ENCODE data around the gene C13orf46.
A peak's percentile ranks its signal among the peaks of the same experiment; 100 is the strongest.

C13orf46 gene

DNA sequence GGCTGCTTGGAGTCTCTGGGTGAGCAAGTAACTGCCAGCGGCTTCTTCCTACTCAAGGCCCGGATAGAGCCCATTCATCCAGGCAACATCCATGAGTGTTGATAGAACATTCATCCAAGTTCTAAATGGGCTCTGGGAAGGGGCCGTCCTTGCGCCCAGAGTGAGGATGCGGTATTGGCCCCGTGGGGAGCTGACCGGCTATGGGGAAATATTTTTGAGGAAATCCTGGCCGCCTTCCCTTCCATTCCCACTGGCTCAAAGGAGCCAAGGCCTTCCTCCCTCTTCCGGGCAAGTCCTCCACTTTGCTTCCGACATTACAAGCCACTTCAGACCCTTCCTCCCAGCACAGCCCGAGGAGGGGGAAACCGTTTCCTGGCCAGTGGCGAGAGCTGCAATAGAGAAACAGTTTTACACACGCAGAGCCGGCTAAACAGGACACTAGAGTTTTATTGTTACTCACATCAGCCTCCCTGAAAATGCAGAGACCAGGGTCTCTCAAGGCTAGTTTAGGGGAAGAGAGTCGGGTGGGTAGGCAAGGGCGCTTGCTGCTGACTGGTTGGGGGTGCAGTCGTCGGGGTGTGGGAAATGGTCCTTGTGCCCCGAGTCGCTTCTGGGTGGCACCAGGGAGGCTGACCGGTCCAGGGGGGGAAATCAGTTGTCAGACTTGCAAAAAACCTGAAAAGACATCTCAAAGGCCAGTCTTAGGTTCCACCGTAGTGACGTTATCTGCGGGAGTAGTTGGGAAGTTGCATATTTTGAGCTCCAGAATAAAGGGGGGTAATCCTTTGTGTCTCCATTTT lies 37.5 kb downstream of the C13orf46 start:
- no peak for DNase-seq

DNA sequence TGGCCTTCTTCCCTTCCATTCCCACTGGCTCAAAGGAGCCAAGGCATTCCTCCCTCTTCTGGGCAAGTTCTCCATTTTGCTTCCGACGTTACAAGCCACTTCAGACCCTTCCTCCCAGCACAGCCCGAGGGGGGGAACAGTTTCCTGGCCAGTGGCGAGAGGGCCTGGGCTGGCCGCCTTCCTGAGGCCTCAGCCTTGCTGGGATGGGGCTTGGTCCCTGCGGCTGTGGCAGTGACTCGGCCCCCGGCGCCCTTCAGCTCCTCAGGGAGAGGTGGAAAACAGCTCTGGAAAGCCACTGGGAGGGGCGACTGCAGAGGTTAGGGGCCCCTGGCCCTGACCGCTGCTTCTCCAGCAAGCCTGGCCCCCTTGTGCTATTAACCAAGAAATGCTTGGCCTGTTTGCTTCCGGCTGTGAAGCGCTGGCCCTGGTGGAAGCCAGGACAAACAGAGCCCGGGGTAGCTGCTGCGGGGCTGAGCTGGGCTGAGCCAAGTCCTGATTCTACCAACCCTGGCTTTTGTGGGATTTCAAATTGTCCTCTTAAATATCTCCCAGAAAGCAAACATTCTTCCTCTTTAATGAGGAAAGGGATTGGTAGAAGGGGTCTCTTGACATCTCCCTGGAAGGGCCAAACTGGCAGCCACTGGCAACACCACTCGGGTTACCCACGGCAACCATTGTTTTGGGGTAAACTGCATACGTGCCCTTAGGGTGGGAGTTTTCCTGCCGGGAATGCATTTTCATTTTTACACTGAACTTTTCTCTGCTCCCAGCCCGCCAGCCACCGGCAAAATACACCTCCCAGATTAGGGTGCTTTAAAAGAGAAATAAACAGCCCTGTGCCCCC lies 38.7 kb downstream of the C13orf46 start:
- DNase-seq: no peak

DNA sequence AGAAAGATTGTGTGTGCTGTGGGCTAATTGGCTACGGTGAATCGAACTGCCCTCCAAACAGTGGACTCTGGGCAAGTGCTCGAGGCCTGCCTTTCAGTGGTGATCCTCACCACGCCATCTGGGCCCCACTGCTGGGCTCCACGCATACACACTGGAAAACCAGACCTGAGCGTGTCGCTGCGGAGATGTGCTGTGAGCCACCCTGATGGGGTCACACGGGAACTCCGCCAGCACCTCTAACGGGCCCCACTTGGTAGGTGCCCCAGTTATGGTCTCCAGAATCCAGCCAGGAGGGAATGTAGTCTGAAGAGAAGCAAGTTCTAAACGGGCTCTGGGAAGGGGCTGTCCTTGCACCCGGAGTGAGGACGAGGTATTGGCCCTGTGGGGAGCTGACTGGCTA lies 39.3 kb downstream of the C13orf46 start:
- no peak for DNase-seq

DNA sequence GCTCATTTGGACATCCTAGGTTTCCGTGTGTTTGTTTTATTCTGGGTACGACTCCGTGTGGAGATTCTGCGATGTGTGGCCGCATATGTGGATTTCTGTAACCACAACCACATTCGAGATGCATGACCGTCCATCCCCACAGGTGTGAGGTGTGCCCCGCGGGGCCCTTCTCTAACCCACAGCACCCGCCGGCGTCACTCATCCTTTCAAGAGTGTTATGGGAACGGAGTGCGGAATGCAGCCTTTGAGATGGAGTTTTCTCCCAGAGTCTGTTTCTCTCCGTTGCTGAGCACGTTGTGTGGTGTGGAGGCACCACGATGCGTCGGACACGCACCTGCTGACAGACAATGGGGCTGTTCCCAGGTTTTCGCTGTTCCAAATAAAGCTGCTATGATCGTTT lies 40.0 kb downstream of the C13orf46 start:
- DNase-seq: no peak

DNA sequence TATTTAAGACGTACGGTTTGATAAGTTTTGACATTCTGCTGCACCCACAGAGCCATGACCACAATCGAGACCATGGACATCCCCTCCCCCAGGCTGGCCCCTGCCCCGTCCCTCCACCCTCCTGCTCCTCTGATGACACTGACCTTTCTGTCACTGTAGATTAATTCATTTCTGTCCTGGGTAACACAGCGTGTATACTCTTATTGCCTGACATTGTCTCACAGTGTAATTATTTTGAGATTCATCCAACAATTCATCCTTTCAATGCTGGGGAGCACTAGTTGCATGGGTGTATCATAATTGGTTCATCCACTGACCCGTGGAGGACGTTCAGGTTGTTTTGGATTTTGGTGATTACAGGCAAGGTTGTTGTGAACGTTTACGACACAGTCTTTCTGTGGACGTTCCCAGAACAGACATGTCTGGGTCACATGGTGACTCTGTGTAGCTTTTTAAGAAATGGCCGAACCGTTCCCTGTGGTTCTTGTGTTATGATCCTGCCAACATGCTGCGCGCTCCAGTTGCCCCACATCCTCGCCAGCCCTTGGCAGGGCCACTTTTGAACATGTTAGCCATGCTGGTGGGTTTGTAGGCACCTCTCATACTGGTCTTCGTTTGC lies 41.9 kb downstream of the C13orf46 start:
- no peak for DNase-seq

DNA sequence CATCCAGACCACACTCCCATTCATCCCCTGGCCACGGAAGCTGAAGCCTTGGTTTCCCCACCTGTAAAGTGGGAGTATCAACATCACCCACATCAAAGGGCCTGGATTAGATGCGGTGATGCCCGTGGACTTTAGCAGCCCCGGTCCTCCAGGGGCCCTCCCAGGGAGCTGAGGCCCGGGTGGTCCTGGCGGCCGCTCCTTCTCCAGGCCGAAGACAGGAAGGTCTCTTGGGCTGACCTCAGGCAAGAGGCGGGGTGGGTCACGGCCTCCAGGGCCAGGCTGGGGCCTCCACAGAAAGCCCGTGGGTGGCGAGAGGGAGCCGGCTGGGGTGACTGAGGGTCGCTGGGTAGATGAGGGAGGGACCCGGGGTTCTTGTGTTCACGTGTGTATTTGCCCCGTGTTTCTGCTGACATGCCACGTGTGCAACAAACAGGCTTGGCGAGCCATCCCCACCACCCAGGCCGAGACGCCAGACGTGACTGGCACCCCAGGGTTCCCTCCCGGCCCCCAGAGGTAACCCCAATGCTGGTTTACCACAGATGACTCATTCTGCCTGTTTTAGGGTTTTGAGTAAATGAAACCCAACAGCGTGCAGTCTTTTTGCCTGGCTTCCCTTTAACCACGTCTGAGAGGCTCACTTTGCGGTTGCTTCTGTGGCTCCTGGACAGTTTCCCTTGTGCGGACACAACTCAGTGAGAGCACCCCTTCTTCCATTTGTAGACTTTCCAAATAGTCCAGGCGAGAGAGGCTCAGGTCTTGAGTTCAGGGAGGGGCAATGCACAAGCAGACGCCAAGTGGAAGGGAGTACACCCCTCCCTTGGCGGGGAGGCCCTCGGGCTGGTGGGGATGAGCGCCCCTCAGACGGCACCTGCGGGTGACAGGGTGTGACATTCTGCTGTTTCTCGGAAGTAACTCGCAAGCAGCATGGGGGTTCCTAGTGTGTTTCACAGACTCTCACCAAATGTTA lies 42.9 kb downstream of the C13orf46 start:
- peak; percentile 61 for DNase-seq

DNA sequence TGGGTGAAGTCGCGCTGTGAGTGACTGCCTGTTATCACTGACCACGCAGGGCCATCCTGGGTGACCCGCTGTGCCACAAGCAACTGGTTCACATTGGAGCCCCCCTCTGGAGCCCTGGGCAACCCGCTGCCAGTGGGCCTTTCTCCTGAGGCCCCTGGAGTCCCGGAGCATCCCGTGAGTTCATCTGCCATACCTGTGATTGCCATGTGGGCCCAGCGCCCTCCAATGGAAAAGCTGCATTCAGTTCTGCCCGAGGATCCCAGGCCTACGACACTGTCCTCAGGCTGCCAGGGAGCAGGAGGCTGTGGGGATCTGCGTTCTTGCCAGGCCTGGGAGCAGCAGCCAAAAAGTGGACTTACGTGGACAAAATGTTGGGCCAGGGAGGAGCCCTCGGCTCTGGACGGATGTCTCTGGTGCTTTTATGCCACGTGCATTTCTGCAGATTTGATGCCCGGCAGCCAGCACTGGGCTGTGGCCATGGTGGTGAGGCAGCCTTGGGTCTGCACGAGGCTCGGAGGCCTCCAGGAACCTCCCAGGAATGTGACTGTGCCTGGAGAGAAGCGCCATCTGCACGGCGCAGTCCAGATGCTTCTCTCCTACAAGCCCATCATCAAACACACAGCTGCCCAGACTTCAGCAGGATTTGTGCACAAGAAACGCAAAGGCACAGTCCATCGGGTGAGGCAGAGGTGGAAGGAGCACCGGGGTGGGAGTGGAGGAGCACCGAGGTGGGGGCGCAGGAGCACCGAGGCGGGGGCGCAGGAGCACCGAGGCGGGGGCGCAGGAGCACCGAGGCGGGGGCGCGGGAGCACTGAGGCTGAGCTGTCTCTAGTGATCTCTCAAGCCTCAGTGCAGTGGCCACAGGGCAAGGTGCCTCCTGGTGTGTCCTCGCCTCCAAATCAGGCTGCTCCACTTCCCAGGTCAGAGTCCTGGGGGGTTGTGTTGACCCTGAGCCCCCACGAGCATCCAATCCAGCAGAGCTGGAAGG lies 44.0 kb downstream of the C13orf46 start:
- no peak for DNase-seq

DNA sequence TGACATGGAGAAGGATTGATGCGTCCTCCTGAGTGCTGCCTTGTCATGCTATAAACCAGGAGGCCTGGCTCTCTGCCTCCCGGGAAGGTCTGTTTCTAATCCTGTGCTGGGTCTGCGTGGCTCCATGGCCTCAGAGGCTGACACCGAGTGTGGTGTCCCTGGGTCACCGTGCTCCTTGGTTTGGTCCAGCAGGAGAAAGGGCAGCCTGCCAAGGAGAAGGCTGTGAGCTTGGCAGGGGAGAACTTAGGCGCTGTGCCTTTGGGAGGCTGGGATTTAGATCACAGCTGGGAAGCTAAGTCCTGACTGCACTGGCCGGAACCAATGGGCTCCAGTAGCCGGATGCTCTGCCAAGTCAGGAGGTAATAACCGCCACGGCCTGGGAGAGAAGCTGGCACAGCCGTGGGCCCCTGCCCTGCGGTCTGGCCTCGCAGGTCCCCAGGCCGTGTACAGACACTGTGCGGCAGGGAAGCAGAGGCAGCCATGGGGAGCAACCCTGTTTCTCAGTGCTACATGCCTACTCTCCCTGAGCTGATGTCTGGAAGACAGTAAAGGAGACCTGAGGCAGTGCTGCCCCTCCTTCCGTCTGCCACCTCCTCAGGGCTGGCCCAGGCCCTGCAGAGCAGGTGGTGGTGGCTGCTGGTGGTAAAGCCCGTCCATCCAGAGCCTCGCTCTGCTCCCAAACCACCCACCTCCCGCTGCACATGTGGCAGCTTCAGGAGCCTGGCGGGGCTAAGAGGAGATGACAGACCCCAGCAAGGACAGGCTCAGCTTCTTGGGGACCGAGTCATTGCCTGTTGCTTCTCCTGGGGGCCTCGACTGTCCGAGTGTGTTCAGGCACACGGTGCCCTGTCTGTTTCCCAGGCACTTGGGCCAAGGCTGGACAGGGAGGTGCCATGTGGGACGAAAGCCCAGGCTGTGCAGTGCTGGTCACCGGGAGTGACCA lies 44.9 kb downstream of the C13orf46 start:
- no peak for DNase-seq

DNA sequence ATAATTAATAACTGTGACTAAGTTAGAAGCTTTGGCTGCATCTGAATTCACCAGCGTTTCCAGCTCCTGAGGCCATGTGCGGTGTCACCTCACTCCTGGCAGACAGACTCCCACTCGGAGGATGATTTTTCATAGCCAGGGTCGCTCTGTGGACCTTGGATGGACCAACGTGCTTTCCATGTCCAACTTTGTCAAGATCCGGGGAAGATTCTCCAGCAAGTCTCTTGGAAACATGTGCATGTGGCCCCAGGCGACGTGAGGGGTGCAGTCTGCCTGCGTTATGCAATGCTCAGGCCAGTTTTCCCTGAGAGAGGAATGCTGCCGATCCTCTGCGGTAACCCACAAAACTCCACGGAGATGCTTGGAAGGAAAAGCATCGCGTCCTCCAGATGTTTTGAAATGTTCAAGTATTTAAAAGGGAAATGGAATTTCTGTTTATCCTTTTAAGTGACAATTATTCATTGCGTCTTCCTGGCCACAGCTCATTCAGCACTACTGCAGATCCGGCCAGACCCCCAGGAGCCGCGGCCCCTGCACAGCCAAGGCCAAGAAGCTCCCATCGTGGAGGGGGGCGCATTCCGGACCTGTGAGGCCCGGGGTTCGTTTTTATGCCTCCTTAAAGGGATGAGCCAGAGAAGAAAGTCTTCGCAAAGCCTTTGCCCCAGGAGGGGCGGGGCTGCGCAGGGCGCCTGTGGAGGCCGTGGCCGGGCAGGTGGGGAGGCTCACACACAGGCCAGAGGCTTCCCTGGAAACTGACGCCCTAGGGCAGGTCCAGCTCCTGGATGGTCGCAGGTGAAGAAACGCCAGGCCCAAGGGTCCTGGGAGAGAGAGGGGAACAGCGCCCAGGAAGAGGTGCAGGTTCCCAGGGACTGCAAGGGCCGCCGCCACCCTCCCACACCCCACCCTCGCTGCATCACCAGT lies 46.0 kb downstream of the C13orf46 start:
- no peak for DNase-seq

DNA sequence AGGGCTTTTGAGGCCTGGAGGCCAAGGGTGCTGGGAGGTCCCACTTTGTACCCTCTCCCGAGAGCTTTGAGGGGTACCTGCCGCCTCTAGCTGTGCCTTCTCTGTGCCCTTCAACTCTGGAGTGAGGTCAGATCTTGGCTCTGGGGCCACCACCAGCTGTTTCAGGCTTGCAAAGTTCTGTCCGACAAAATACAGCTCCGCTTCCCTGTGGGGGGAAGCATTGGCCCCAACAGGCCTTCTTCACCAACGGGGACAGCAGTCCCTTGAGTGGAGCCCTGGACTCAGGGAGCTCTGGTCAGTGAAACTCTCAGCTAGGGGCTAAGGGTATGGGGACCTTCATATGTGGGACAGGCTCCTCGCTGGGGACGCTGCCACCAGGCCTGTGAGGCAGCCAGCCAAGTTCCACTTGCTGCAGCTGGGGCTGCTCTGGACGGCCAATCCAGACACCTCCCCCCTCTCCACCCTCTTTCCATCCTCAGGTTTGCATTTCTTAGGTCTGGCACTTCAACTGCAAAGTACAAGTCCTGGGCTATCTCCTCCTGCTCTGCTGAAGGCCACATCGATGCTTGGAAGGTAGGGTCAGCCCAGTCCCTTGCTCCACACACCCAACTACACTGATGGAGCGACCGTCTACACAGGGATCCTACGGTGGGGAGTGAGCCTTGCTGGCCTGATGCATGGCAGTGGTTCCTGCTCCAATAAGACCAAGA lies 46.8 kb downstream of the C13orf46 start:
- no peak for DNase-seq

DNA sequence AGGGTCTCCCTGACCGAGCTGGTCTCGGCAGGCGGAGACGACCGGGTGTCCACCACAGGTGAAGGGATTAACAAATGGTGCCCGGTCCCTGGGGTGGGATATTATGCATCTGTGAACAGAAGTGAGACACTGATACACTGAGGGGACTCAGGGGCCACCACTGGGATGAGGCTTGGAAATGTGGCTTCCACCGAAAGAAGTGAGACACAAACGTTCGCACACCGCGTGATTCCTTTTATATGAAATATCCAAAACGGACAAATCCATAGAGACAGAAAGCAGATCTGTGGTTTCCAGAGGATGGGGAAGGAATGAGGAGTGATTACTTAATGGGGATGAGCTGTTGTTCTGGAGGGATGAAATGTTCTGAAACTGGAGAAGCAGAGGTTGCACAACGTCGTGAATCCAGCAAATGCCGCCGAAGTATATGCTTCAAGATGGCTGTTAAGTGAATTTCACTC lies 47.5 kb downstream of the C13orf46 start:
- DNase-seq: no peak

DNA sequence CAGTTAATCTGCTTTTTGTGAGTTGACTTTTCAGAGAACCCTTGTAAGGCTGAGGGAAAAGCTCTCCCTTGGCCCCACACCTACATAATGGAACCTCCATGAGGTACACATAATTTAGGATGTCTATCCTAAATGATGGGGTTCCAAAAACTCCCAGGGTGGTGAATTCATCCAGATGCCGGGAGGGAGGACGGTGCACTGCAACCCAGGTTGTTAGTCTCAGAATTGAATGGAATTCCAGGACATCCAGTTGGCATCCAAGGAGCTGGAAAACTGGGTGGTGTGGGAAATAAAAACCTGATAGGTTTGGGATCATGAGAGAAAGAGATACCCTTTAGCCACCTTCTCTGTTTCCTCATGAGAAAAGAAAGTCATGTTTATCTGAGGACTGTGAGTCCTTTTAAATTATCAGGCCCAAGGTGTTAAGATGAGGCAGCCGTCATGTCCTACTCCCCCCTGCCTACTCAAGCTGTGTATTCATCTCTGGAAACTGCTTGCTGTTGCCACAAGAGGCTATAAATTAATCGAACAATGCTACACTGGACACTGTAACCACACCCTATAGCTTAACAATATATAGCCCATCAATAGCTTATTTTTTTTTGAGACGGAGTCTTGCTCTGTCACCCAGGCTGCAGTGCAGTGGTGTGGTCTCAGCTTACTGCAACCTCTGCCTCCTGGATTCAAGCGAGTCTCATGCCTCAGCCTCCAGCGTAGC lies 49.5 kb downstream of the C13orf46 start:
- DNase-seq: no peak

DNA sequence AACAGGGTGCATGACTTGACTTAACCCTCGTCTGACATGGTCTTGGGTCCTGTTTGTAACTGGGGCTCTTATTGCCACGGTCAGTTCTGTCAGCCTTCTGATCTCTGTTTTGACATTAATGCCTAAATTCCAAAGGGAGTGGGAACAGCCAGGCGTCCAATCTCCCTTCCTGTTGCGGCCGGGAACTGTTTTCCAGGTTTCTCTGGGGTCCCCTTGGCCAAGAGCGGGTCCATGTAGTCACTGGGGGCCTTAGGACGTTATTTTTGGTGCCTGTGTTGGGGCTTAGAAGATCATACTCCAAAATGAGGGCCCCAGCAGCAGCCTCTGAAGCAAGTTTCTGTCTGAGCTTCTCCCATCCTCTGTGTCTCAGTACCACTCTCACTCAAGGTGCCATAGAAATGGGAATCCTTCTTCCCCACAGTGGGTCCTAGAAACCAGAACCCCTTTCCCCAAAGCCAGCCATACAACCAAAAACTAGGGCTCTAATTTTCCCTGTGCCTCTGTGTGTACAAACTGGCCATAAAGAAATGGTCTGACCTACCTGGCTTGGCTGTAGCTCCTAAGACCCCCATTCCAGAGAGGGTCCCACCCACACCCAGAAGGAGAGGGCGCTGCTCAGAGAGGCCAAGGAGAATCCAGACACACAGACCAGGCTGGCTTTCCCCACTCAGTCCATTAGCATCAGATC lies 50.4 kb downstream of the C13orf46 start:
- DNase-seq: no peak

DNA sequence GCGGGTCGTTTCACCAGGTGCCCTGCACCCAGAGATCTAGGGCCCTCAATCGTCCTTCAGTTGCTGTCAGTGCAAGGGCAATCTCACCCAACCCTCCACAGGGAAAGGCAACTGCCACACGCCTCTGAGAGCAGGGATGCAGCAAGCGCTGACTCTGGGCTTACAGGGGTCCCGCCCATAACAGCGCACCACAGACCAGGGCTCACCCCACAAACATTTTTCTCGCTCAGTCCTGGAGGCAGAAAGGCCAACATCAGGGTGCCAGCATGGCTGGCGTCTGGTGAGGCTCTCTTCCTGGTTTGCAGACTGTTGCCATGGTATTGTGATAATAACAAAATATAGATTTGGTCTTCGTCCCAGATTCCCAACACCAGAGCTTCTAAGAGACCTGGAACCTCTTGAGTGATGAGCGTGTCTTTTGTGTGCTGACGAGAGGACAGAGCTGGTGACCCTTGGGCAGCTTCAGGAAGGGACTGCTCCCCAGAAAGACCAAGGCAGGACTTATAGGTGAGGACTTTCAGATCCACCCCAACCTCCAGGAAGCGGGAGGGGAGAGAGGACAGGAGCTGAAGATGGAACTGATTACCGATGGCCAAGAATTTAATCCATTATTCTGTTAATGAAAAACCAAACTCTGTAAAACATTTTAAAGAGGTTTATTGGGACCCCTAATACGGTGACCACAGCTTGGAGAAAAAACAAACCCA lies 51.3 kb downstream of the C13orf46 start:
- DNase-seq: no peak

DNA sequence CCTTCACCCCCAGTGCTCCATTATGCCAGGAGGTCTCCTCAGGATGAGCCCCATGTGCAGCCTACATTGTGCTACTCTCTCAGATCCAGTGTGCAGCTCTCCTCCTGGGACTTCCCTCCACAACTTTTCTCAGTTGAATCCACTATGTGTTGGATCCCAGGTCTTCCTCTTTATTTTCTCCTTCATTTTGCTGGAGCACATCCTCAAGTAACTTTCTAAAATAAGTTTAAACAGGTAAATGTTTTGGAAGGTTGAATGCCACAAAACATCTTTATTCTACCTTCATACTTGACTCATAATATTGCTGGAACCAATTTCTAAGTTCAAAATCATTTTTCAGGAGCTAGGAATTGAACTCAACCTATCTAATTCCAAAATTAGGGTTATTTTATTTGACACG lies 52.1 kb downstream of the C13orf46 start:
- DNase-seq: no peak

DNA sequence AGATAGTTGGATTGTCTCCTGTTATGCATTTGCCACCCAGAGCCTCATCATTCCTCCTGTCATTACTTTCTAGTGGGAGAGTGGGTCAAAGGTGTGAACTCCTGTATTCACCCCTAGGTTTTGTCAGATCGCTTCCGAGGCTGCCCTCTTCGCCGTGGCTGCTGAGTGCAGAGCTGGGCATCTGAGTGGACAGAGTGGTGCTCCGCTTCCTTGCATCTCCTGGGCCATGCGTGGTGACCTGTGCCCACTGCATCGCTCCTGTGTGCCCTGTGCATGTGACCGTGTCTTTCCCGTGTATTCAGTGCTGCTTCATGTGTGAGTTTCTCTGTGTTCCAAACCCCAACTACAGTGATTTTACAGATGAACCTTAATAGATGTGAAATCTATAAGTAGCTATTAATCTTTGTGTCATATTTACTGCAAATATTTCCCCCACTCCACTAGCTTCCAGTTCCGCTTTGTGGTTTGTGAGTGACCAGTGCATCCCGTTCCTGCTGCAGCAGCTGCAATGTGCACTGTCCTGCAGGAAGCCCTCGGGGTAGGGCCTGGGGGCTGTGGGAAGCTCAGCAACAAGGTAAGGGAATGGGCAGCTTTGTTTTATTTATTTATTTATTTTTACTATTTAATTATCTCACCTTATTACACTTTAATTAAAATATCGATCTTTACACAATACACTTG lies 53.1 kb downstream of the C13orf46 start:
- DNase-seq: no peak
